Muscle layer of duodenum (tissue), 2 donors: Measurements from ENCODE around the gene GGNBP2.
"Not testable (repeated sequence)": the region's sequence is repeated elsewhere in the genome, so short reads cannot be mapped to it uniquely, and the experiment has no call there.

Experiments used
- H3K27ac ChIP-seq: one replicate; pipeline ENCODE4 v1.7.0; 2013; ENCODE audit warnings: mild to moderate bottlenecking, low read length
- H3K27me3 ChIP-seq: one replicate; pipeline ENCODE4 v1.7.0; 2013; ENCODE audit warnings: low read depth, mild to moderate bottlenecking, control low read depth, low read length
- H3K36me3 ChIP-seq, 2 donors: one replicate each; pipeline ENCODE4 v1.7.0; 2013; ENCODE audit warnings: low read length in 2 of 2, control low read depth in 1 of 2, mild to moderate bottlenecking in 1 of 2; ENCODE audit not compliant: insufficient read depth in 2 of 2, control insufficient read depth in 1 of 2
- H3K4me1 ChIP-seq, 2 donors: one replicate each; pipeline ENCODE4 v1.7.0; 2013; ENCODE audit warnings: low read length in 2 of 2, mild to moderate bottlenecking in 2 of 2, control low read depth in 1 of 2, moderate library complexity in 1 of 2; ENCODE audit not compliant: insufficient read depth in 2 of 2, control insufficient read depth in 1 of 2
- H3K4me3 ChIP-seq, 2 donors: one replicate each; pipeline ENCODE4 v1.7.0; 2013; ENCODE audit warnings: low read length in 2 of 2, low read depth in 1 of 2, mild to moderate bottlenecking in 1 of 2
- H3K9me3 ChIP-seq, 2 donors: one replicate each; pipeline ENCODE4 v1.7.0; 2013; ENCODE audit warnings: low read length in 2 of 2, control low read depth in 1 of 2, mild to moderate bottlenecking in 1 of 2; ENCODE audit not compliant: control insufficient read depth in 1 of 2
- donor health status: healthy.

GGNBP2 gene

GRCh38 chr17:36597226-36597625, 52.5 kb downstream of the GGNBP2 start:
- peaks cover 3 to 17% of the 10 kb centered on the region in 2 donors for H3K4me1 ChIP-seq
- H3K27me3 ChIP-seq = no peaks in the 10 kb centered on the region
- no peak overlapping the region for H3K4me3 ChIP-seq
- H3K9me3 ChIP-seq = no peaks in the 10 kb centered on the region
- H3K36me3 ChIP-seq = no peaks in the 10 kb centered on the region
- H3K27ac ChIP-seq = no peak overlapping the region

GRCh38 chr17:36597866-36598777, 53.4 kb downstream of the GGNBP2 start:
- Histone ChIP-seq H3K27ac (no peak overlapping the region), H3K4me1 (peaks cover 9 to 16% of the 10 kb centered on the region in 2 donors)

GRCh38 chr17:36598951-36599401, 54.3 kb downstream of the GGNBP2 start:
- no peak overlapping the region for H3K27ac ChIP-seq
- H3K27me3 ChIP-seq = no peaks in the 10 kb centered on the region
- H3K4me3 ChIP-seq = no peak overlapping the region
- peaks cover 7 to 12% of the 10 kb centered on the region in 2 donors for H3K4me1 ChIP-seq
- no peaks in the 10 kb centered on the region for H3K36me3 ChIP-seq
- H3K9me3 ChIP-seq = no peaks in the 10 kb centered on the region

More at GRCh38 chr17:36597866-36598777, 53.4 kb downstream of the GGNBP2 start:
- Histone ChIP-seq H3K4me3 (no peak overlapping the region), H3K9me3 (no peaks in the 10 kb centered on the region), H3K36me3 (no peaks in the 10 kb centered on the region), H3K27me3 (no peaks in the 10 kb centered on the region)

- peaks cover 7 to 12% of the 10 kb centered on the region in 2 donors for H3K4me1 ChIP-seq
- no peak overlapping the region for H3K4me3 ChIP-seq
- H3K27ac ChIP-seq = peak overlapping the region; percentile 23
- H3K9me3 ChIP-seq = no peaks in the 10 kb centered on the region
- no peaks in the 10 kb centered on the region for H3K36me3 ChIP-seq
- H3K27me3 ChIP-seq = no peaks in the 10 kb centered on the region
These were observed 55.0 kb downstream of the GGNBP2 start for GRCh38 chr17:36599546-36600250.

- Histone ChIP-seq H3K36me3 (no peaks in the 10 kb centered on the region), H3K9me3 (no peaks in the 10 kb centered on the region), H3K4me1 (peaks cover 7 to 12% of the 10 kb centered on the region in 2 donors), H3K4me3 (peak overlapping the region; percentile 68 to 98), H3K27ac (peak overlapping the region; percentile 4), H3K27me3 (no peaks in the 10 kb centered on the region)
These were observed 55.7 kb downstream of the GGNBP2 start for GRCh38 chr17:36600465-36600864.

- H3K4me3 ChIP-seq = peak overlapping the region; percentile 68 to 98
- no peaks in the 10 kb centered on the region for H3K36me3 ChIP-seq
- H3K27ac ChIP-seq = peak overlapping the region; percentile 4
- H3K9me3 ChIP-seq = no peaks in the 10 kb centered on the region
- peaks cover 7 to 12% of the 10 kb centered on the region in 2 donors for H3K4me1 ChIP-seq
- no peaks in the 10 kb centered on the region for H3K27me3 ChIP-seq
These were observed 56.2 kb downstream of the GGNBP2 start for GRCh38 chr17:36600936-36601302.

- Histone ChIP-seq H3K4me1 (peaks cover 7 to 12% of the 10 kb centered on the region in 2 donors), H3K36me3 (no peaks in the 10 kb centered on the region), H3K27ac (peak within 1 kb of the TSS; percentile 16), H3K9me3 (no peaks in the 10 kb centered on the region), H3K4me3 (peak within 1 kb of the TSS; percentile 68 to 98), H3K27me3 (no peaks in the 10 kb centered on the region)
These were observed 56.7 kb downstream of the GGNBP2 start, which contains the start of gene MRM1 for GRCh38 chr17:36601303-36602029. TSS of gene MRM1 (plus strand) at chr17:36601583. CDS start at chr17:36601811, 228 bp downstream.

GRCh38 chr17:36602030-36602748, 57.5 kb downstream of the GGNBP2 start:
- Histone ChIP-seq H3K4me3 (peak overlapping the region; percentile 68 to 98), H3K36me3 (no peaks in the 10 kb centered on the region), H3K9me3 (no peaks in the 10 kb centered on the region), H3K4me1 (peaks cover 7 to 12% of the 10 kb centered on the region in 2 donors), H3K27me3 (no peaks in the 10 kb centered on the region), H3K27ac (peak overlapping the region; percentile 16)

GRCh38 chr17:36602924-36603384, 58.2 kb downstream of the GGNBP2 start:
- Histone ChIP-seq H3K9me3 (no peaks in the 10 kb centered on the region), H3K36me3 (no peaks in the 10 kb centered on the region), H3K27me3 (no peaks in the 10 kb centered on the region), H3K4me3 (peak overlapping the region; percentile 68 to 98), H3K4me1 (peaks cover 7 to 12% of the 10 kb centered on the region in 2 donors), H3K27ac (no peak overlapping the region)

GRCh38 chr17:36605028-36605427, 60.3 kb downstream of the GGNBP2 start:
- H3K9me3 ChIP-seq, H3K27me3 ChIP-seq, H3K36me3 ChIP-seq, H3K4me3 ChIP-seq, H3K27ac ChIP-seq: not testable (repeated sequence)
- peaks cover 12 to 18% of the 10 kb centered on the region in 2 donors for H3K4me1 ChIP-seq
